H54 (cell line): ENCODE data around the gene CNBD2.
"Not testable (repeated sequence)": the region's sequence is repeated elsewhere in the genome, so short reads cannot be mapped to it uniquely, and the experiment has no call there.

Experiments used
- DNase-seq: peaks from one replicate; pipeline ENCODE4 v3.0.0; 2011; ENCODE audit warnings: low spot score, mixed read lengths; ENCODE audit not compliant: insufficient read length
- FAIRE-seq: peaks from 3 replicates; lab custom pipeline; 2011; peaks lifted over from hg19 to GRCh38; lab: Jason Lieb, UNC
- POLR2A ChIP-seq: IDR thresholded peaks from 2 replicates; pipeline ENCODE4 v1.6.1; 2011; ENCODE audit warnings: low read depth, mild to moderate bottlenecking, low read length

Gene CNBD2

DNA sequence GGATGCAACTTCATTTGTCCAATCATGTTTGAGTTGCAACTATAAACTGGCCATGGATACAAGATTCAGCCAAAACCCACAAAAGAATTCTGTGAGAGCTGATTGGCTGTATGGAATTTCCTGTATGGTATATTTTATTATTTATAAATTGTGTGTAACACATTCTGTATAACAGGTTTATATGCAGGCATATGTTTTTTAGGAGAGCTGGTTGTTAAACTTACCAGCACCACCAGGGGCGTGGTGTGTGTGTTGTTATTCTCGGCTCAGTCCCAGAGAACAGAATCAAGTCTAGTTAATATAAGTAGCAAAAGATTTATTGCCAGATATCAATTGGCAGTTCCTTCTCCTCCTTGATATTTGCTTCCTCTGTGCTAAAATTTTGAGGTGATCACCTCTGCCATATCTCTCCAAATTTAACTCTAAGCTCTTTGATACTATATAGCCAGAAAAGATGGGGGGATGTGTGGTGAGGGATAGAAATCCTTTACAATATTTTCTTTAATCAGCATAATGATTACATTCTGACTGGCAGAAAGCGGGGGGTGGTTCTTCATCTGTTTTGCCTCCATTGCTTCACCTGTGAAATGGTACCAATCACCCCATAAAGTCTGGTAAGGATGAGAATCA lies 22.9 kb downstream of the CNBD2 start:
- FAIRE-seq = no peak
- no peak for TF ChIP-seq POLR2A
- peak; percentile 49 for DNase-seq

DNA sequence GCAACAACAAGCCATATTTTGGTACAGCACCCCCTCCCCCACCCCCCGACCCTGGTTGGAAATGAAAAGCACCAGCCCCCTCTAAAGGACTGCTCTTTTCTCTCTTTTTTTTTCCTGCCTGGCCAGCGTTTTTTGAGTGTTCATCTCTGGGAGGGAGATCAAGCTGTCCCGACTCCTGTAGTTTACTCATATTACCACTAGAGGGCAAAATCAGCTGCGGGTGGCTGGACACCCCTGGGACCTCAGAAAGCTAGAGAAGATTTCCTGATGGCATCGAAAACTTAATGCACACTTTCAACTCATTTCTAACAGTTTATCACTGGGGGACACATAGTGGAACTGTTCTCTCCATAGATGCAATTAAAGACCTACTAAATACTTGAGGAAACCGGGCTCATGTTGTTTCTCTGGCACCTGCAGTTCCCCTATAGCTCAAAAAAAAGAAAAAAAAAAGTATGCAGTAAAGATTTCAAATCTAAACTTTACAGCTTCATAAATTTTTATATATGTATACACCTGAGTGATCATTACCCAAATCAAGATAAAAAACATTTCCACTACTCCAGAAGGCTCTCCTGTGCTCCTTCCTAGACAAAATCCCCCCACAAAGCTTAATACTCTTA lies 24.4 kb downstream of the CNBD2 start:
- peak; percentile 33 for FAIRE-seq

DNA sequence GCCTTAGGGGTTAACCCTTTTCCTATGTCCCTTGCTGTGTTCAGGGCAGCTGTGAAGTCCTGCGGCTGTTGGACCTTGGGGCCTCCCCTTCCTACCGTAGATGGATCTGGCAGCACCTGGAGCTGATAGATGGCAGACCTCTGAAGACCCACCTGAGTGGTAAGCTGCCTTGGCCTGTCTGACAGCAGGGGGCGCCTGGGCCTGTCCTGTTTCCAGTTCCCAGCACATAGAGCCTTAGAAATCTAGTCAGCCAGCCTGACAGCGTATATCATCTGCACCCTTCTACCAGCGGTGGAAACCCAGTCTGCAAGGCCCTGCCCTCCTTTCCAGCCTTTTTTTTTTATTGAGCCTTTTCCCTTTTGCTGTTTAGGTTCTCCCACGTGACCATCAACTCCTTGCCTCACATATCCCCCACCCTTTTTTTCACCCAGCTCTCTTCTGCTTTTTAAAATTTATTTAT lies 26.6 kb downstream of the CNBD2 start:
- DNase-seq = peak; percentile 71
- peak; percentile 84 for FAIRE-seq
- TF ChIP-seq POLR2A = no peak

More for the DNA sequence above, 24.4 kb downstream of the CNBD2 start:
- TF ChIP-seq POLR2A = no peak
- peak; percentile 82 for DNase-seq

DNA sequence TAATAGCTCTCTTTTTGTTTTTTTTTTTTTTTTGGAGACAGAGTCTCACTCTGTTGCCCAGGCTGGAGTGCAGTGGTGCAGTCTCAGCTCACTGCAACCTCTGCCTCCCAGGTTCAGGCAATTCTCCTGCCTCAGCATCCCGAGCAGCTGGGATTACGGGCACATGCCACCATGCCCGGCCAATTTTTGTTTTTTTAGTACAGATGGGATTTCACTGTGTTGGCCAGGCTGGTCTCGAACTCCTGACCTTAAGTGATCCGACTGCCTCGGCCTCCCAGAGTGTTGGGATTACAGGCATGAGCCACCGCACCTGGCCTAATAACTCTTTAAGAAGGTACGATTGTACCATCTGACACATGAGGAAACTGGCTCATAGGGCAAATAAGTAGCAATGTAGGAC lies 28.1 kb downstream of the CNBD2 start:
- FAIRE-seq, DNase-seq: not testable (repeated sequence)

DNA sequence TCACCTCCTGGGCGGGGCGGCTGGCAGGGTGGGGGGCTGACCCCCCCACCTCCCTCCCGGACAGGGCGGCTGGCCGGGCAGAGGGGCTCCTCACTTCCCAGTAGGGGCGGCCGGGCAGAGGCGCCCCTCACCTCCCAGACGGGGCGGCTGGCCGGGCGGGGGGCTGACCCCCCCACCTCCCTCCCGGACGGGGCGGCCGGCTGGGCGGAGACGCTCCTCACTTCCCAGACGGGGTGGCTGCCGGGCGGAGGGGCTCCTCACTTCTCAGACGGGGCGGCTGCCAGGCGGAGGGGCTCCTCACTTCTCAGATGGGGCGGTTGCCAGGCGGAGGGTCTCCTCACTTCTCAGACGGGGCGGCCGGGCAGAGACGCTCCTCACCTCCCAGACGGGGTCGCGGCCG lies 32.9 kb downstream of the CNBD2 start:
- FAIRE-seq = not testable (repeated sequence)

DNA sequence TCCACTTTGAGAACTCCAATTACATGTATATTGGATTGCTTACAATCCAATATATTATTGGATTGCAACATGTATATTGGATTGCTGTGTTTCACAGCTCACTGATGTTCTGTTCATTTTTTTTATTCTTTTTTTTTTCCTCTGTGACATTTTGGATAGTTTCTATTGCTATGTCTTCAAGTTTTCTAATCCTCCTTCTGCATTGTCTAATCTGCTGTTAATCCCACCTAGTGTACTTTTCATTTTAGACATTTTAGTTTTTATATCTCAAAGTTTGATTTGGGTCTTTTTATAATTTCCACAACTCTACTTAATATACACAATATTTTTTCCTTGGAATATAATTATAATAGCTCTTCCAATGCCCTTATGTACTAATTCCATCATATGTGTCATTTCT lies 34.5 kb downstream of the CNBD2 start:
- FAIRE-seq = no peak
- TF ChIP-seq POLR2A = no peak
- no peak for DNase-seq

More for the DNA sequence above, 32.9 kb downstream of the CNBD2 start:
- DNase-seq = not testable (repeated sequence)

DNA sequence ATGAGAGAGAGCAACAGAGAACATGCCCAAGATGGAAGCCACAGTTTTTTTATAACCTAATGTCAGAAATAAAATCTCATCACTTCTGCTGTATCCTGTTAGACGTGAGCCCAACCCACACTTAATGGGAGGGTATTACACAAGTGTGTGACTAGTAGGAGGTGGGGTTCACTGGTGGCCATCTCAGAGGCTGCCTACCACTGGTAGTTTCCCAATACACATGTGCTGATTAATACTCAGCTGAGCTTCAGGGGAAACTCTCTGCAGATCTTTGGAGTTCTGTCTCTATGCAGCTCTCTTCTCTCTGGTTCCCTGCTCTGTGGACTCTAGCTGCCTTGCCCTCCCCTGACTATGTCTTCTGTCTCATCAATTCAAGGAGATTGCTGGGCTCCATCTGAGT lies 35.7 kb downstream of the CNBD2 start:
- DNase-seq = no peak
- no peak for TF ChIP-seq POLR2A
- FAIRE-seq = no peak

DNA sequence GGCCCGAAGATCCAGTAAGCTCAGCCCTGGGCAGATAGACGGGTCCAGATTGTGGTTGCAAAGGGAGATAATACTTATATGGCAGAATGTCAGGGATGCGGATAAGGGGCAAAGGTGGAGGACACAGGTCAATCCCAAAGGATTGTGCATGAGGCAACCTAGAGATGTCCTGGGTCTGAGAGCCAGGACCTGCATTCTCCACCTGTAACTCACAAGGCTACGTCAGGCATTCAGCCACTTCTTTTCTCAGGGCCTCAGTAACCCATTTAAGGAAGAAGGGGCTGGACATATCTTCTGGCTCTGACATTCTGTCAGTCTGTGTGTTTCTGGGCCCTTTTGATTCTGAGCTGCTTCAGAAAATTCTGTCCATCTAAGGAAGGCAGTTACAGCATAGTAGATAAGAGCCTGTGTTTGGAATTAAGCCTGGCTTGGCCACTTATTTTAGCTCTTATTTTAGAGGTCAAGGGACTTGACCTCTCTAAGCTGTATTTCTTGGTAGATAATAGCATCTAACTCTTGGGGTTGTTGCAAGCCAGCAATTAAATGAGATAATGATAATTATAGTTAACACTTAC lies 40.2 kb downstream of the CNBD2 start:
- TF ChIP-seq POLR2A = no peak
- no peak for FAIRE-seq
- DNase-seq = no peak

DNA sequence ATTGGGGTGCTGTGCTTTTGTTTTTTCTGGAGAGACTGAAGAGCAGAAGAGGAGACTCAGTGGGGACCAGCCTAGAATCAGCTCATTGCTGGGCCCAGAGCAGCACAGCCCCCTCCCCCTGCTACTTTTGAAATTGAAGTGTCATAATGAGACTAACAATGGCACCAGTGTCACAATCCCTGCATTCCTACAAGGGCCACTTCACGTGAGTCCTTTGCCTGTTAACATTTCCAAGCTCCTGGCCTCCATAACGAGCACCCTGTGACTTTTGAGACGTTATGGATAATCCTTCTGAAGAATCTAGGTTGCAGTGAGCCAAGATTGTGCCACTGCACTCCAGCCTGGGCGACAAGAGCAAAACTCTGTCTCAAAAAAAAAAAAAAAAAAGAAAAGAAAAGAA lies 41.7 kb downstream of the CNBD2 start:
- DNase-seq (no peak), FAIRE-seq (no peak)
- TF ChIP-seq POLR2A = no peak

DNA sequence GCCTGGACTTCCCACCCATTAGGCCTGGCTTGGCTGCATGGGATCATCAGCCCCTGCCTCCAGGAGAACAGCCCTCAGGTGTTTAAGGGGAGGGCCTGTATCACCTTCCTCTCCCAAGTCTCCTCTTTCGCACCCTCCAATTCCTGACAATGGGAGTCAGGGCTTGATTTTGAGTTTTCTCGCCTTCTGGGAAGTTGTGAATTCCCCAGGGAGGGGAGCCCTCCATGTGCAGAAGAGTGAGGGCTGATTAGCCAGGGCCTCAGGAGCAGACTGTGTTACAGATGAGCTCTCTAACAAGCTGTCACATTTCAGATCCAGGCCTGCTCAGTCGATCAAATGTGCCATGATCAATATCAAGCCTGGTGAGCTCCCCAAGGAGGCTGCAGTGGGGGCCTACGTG lies 42.4 kb downstream of the CNBD2 start:
- no peak for TF ChIP-seq POLR2A
- FAIRE-seq = no peak
- DNase-seq = no peak

DNA sequence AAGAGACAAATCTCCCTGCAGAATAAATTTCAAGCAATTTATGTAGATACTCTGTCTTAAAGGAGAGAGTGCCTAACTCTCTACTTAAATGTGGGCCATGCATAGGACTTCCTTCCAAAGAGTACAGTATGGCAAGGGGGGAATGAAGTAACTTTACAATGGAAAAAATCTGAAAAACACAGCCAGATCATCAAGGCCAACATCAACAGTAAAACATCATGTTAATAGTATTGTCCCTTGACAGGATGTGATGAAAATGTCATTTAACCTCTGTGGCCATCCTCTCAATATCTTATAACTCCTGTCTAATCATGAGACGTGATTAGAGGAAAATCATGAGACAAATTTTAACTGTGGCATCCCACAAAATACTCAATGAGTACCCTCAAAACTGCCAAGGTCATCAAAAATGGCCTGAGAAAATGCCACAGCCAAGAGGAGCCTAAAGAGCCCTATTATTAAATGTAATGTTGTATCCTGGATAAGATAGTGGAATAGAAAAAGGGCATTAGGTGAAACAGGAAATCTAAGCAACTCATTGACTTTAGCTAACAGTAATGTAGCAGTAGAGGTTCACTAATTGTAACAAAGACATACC lies 47.5 kb downstream of the CNBD2 start:
- no peak for DNase-seq
- TF ChIP-seq POLR2A = no peak
- FAIRE-seq = no peak

DNA sequence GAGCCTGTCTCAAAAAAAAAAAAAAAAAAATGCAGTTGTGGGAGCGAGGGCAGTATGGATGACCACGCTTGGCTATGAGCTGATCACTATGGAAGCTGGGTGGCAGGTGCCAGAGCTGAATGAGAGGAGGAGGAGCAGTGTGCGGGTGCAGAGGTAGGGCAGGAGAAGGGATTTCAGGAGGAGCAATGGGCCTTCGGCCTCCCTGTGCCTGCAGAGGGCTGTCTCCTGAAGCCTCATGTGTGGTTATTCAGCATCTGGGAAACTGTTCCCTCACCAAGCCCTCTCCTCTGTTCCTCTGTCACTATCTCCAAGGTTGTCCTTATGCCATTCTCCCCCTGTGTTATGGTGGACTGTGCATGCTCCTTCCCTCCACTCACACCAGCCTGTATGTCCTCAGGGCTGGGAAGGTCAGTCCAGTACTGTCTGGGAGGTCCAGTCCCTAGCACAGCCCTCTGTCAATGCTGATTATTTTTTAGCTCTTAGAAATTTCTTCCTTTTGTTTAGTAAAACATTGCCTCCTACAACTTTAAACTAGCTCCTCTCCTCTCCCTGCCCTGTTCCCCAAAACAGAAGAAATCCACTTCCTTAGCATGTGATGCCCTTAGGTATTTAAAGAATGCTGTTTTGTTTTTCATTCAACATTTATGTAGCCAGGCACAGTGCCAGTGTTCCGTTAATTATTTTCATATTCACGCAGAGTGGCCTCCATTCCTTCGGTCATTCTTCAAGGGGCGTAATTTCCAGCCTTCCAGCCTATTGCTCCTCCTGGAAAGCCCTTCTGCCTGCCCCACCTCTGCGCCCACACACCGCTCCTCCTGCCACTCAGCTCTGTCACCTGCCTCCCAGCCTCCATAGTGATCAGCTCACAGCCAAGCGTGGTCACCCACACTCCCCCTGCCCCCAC lies 48.9 kb downstream of the CNBD2 start:
- peak; percentile 43 for DNase-seq
- FAIRE-seq = no peak
- TF ChIP-seq POLR2A = no peak

DNA sequence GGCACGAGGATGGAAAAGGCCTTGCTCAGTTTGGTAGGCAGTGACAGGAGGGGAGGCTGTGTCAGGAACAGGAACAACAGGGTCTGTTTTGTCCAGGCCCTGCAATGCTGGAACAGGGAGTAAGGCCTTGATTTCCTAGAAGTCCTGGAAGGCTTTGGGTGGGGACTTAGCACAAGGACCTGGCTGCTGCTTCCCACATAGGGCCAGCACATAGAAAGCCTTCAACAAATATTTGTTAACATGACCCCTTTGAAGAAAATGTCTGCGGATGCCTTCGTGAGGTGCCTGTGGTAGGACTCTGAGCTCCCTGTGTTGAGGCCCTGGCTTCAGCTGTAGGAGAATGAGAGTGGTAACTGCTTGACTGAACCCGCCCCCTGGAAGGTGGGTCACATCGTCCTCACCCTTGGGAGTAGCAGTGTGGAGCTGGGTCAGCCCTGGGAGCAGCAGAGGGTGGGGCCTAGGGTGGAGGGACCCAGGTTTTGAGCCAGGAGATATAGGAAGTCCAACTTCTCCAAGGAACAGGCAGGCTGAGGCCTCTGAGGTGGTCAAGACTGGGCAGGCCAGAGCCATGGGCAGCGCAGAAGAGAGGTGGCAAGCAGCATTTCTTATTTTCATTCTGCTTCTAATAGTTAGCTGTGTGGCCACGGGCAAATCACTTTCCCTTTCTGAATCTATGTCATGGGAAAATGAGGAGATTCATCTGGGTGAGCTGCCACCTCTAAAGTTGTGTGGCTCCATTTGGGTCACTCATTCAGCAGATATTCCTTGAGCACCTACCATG lies 50.0 kb downstream of the CNBD2 start:
- TF ChIP-seq POLR2A = no peak
- DNase-seq = no peak
- no peak for FAIRE-seq

DNA sequence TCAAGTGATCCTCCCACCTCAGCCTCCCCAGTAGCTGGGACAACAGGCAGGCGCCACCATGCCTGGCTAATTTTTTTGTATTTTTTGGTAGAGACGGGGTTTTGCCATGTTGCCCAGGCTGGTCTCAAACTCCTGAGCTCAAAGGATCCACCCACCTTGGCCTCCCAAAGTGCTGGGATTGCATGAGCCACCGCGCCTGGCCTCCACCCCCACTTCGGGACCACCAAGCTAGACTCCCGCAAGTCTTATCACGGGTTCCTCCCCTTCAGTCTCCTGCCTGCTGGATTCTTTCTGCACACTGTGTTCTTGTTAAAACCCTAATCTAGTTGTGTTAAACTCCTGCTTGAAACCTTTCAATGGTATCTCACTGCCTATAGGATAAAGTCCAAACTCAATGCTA lies 57.7 kb downstream of the CNBD2 start:
- FAIRE-seq, DNase-seq: not testable (repeated sequence)
